ENCODE measurements around the gene LCE1E. TPM values are rescaled to one million over a fixed set of nuclear protein-coding genes. Genes with fewer than 3 reads are reported as not detected.

LCE1E gene
- total and polyA plus RNA-seq, 8 donors = not detected

- Histone ChIP-seq H3K27ac (no peak overlapping the region), H3K36me3 (no peaks in the 10 kb centered on the region), H3K27me3 (peaks cover 0 to 8% (median 0%) of the 10 kb centered on the region in 4 donors), H3K4me1 (no peaks in the 10 kb centered on the region), H3K9me3 (no peaks in the 10 kb centered on the region), H3K4me3 (no peak overlapping the region)
- WGBS, 2 donors = 44 to 47% methylated on average over 4 of the region's 4 CpGs
- ATAC-seq = no peak
- intact Hi-C loops (cut with DNase I) = no loop called here
- DNase-seq = no peak
- no peak for TF ChIP-seq CTCF (IDR thresholded peaks at IDR 0.05)
- no peak for FAIRE-seq
Measured at GRCh38 chr1:152777510-152778137, 8.4 kb upstream of the LCE1E start.

GRCh38 chr1:152783095-152783494 is 3.0 kb upstream of the LCE1E start:
- TF ChIP-seq CTCF (IDR thresholded peaks at IDR 0.05) = no peak
- H3K27me3 ChIP-seq = peaks cover 0 to 8% (median 0%) of the 10 kb centered on the region in 4 donors
- FAIRE-seq = no peak
- DNase-seq = no peak
- no peak overlapping the region for H3K27ac ChIP-seq
- 32 to 45% methylated on average over 2 of the region's 2 CpGs for WGBS, 2 donors
- no peaks in the 10 kb centered on the region for H3K9me3 ChIP-seq
- H3K36me3 ChIP-seq = no peaks in the 10 kb centered on the region
- no peak overlapping the region for H3K4me3 ChIP-seq
- no peaks in the 10 kb centered on the region for H3K4me1 ChIP-seq
- intact Hi-C loops (cut with DNase I) = no loop called here
- no peak for ATAC-seq

GRCh38 chr1:152795686-152796085 is 9.6 kb downstream of the LCE1E start:
- DNase-seq (no peak), FAIRE-seq (no peak), ATAC-seq (no peak)
- Histone ChIP-seq H3K9me3 (no peaks in the 10 kb centered on the region), H3K36me3 (no peaks in the 10 kb centered on the region), H3K4me3 (no peak overlapping the region), H3K4me1 (no peaks in the 10 kb centered on the region), H3K27me3 (peaks cover 0 to 3% (median 0%) of the 10 kb centered on the region in 4 donors), H3K27ac (no peak overlapping the region)
- 30 to 41% methylated on average over 4 of the region's 4 CpGs for WGBS, 2 donors
- TF ChIP-seq CTCF (IDR thresholded peaks at IDR 0.05) = no peak
- intact Hi-C loops (cut with DNase I) = no loop called here

- Histone ChIP-seq H3K27ac (no peak within 1 kb of the TSS), H3K36me3 (no peaks in the 10 kb centered on the region), H3K27me3 (peaks cover 0 to 3% (median 0%) of the 10 kb centered on the region in 4 donors), H3K4me3 (no peak within 1 kb of the TSS), H3K9me3 (no peaks in the 10 kb centered on the region), H3K4me1 (no peaks in the 10 kb centered on the region)
- DNase-seq (no peak), ATAC-seq (no peak), FAIRE-seq (no peak)
- intact Hi-C loops (cut with DNase I) = no loop called here
- WGBS, 2 donors = 25 to 33% methylated on average over 3 of the region's 3 CpGs
- no peak for TF ChIP-seq CTCF (IDR thresholded peaks at IDR 0.05)
Measured at GRCh38 chr1:152796421-152796820, 10.4 kb downstream of the LCE1E start, which contains the start of gene LCE1D. TSS of gene LCE1D (plus strand) at chr1:152796721. CDS start at chr1:152797795, 1,074 bp downstream.

GRCh38 chr1:152801333-152801732 is 15.3 kb downstream of the LCE1E start:
- Histone ChIP-seq H3K4me1 (no peaks in the 10 kb centered on the region), H3K9me3 (no peaks in the 10 kb centered on the region), H3K27ac (no peak overlapping the region), H3K4me3 (no peak overlapping the region), H3K27me3 (peaks cover 0 to 3% (median 0%) of the 10 kb centered on the region in 4 donors), H3K36me3 (no peaks in the 10 kb centered on the region)
- WGBS, 2 donors = 45 to 48% methylated on average over 1 of the region's 1 CpG
- FAIRE-seq (no peak), ATAC-seq (no peak), DNase-seq (no peak)
- TF ChIP-seq CTCF (IDR thresholded peaks at IDR 0.05) = no peak
- intact Hi-C loops (cut with DNase I) = no loop called here
